T-helper 17 cell (primary cell): ENCODE data around the gene FBXW2. TPM values are rescaled to one million over a fixed set of nuclear protein-coding genes. Genes with fewer than 3 reads are reported as not detected.
"Not testable (repeated sequence)": the region's sequence is repeated elsewhere in the genome, so short reads cannot be mapped to it uniquely, and the experiment has no call there.

Experiments used
- ATAC-seq: fragments of 150-1000 bp; cut with Tn5 transposase; 2 replicates; pipeline ENCODE4 v1.10.0; 2021; ENCODE audit warnings: mild to moderate bottlenecking, moderate library complexity
- DNase-seq, 3 donors: peaks; one replicate each; pipeline versions ENCODE4 v3.0.0 to v3.0.0-alpha.2; 2020 to 2021
- H3K9me3 ChIP-seq: one replicate; pipeline ENCODE4 v1.7.0; 2013; ENCODE audit warnings: low read length, mild to moderate bottlenecking; ENCODE audit not compliant: control insufficient read depth, poor library complexity, severe bottlenecking
- H3K27ac Mint-ChIP-seq: one replicate; pipeline ENCODE4 v1.8.0; 2022; ENCODE audit warnings: mild to moderate bottlenecking, moderate library complexity, mixed read lengths
- H3K27me3 Mint-ChIP-seq: one replicate; pipeline ENCODE4 v1.8.0; 2022; ENCODE audit warnings: mixed read lengths
- H3K36me3 Mint-ChIP-seq: one replicate; pipeline ENCODE4 v1.8.0; 2022; ENCODE audit warnings: low read depth, mixed read lengths
- H3K4me1 Mint-ChIP-seq: one replicate; pipeline ENCODE4 v1.8.0; 2022; ENCODE audit warnings: mild to moderate bottlenecking, mixed read lengths
- H3K4me3 Mint-ChIP-seq: one replicate; pipeline ENCODE4 v1.8.0; 2022; ENCODE audit warnings: mild to moderate bottlenecking, moderate library complexity, mixed read lengths
- total RNA-seq, 4 donors: library from RNA in 2 of 4; stranded (reverse) in 2 of 4; gene quantifications; one replicate each; pipeline ENCODE4 v1.2.3 and lab custom pipeline; 2022 to 2026

The FBXW2 gene
- total RNA-seq, 2 donors from 2014 or later, result 60.6 to 71.2 TPM

DNA sequence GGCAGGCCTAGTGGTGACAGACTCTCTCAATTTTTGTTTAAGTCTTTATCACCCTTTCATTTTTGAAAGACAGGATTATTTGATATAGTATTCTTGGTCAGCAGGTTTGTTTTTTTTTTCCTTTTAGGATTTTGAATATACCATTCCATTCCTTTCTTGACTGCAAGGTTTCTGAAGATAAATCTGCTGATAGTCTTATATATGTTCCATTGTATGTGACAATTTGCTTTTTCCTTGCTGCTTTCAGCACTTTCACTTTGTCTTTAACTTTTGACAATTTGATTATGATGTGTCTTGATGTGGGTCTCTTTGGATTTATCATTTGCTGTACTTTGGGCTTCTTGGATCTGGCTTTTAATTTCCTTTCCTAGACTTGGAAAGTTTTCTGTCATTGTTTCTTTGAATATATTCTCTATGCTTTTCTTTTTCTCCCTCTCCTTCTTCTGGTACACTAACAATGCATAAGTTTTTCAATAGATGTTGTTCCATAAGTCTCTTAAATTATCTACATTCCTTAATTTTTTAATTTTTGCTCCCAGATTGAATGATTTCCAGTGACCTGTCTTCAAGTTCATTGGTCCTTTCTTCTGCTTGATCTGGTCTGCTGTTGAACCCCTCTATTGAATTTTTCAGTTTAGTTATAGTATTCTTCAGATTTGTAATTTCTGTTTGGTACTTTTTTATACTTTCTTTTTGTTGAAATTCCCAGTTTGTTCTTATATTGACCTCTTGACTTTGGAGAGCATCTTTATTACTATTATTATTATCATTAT lies 14.6 kb upstream of the FBXW2 start:
- no peaks in the 10 kb centered on the region for H3K27me3 Mint-ChIP-seq
- no peak for ATAC-seq
- no peak for DNase-seq
- H3K36me3 Mint-ChIP-seq, result peaks cover 5% of the 10 kb centered on the region
- no peak overlapping the region for H3K4me3 Mint-ChIP-seq
- no peak overlapping the region for H3K27ac Mint-ChIP-seq
- peaks cover 3% of the 10 kb centered on the region for H3K9me3 ChIP-seq
- no peaks in the 10 kb centered on the region for H3K4me1 Mint-ChIP-seq

DNA sequence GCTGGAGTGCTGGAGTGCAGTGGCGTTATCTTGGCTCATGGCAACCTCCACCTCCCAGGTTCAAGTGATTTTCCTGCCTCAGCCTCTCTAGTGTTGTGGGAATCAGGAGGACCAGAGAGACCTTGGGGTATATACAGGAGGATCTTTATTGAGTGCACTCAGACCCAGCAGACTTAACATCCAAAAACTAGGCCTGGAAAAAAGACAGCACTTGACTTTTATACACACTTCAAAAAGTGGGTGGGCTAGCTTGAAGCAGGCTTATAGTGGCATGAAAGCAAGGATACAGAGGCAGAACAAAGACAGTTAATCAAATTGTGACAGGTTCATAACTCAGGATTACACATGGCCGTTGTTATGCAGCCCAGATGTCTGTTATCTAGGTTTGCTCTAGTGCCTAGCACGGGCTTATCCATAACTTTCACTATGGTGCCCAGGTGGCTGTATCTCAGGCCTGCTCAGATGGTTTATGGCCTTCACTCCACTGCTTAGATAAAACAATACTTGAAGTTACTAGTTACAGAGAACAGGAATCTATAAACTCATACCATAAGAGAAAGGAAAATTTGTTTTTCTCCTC lies 11.7 kb upstream of the FBXW2 start:
- not testable (repeated sequence) for H3K36me3 Mint-ChIP-seq

DNA sequence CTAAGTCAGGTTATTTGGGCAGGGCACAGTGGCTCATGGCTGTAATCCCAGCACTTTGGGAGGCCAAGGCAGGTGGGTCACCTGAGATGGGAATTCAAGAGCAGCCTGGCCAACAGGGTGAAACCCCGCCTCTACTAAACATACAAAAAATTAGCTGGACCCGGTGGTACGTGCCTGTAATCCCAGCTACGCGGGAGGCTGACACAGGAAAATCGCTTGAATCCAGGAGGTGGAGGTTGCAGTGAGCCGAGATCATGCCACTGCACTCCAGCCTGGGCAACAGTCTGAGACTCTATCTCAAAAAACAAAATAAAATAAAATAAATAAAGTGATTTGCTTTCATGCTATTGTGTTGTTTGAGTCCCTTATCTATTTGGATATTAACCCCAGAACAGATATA lies 8.2 kb upstream of the FBXW2 start:
- DNase-seq, result no peak
- no peak overlapping the region for H3K27ac Mint-ChIP-seq

More for the DNA sequence above, 11.7 kb upstream of the FBXW2 start:
- not testable (repeated sequence) for H3K27me3 Mint-ChIP-seq, H3K4me1 Mint-ChIP-seq, H3K9me3 ChIP-seq, DNase-seq, H3K4me3 Mint-ChIP-seq, H3K27ac Mint-ChIP-seq, ATAC-seq

DNA sequence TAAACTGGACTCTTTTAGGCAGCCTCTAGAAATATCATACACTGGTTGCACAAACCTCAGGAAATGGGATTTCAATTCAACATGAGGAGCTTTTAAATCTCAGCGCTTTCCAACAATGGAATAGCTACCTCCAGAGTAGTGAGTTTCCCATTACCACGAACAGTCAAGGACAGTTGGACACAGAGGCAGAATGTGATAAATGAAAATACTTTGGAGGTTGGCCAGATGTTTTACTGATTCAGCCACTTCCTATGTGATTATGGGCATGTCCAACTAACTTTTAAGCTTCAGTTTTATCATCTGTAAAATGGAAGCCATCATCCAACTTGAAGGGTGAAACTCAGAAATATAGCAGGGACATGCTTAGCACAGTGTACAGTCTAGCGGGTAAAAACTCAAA lies 2.1 kb downstream of the FBXW2 start:
- peaks cover 46% of the 10 kb centered on the region for H3K4me1 Mint-ChIP-seq
- ATAC-seq (no peak), DNase-seq (no peak)
- no peaks in the 10 kb centered on the region for H3K9me3 ChIP-seq
- H3K27ac Mint-ChIP-seq, result peak overlapping the region; percentile 92
- no peak overlapping the region for H3K4me3 Mint-ChIP-seq
- H3K27me3 Mint-ChIP-seq, result no peaks in the 10 kb centered on the region
- H3K36me3 Mint-ChIP-seq, result no peaks in the 10 kb centered on the region

More for the DNA sequence above, 8.2 kb upstream of the FBXW2 start:
- ATAC-seq, result no peak
- Mint-ChIP-seq H3K4me1 (peaks cover 3% of the 10 kb centered on the region), H3K4me3 (no peak overlapping the region), H3K27me3 (no peaks in the 10 kb centered on the region), H3K36me3 (peaks cover 5% of the 10 kb centered on the region)
- H3K9me3 ChIP-seq, result peaks cover 3% of the 10 kb centered on the region

DNA sequence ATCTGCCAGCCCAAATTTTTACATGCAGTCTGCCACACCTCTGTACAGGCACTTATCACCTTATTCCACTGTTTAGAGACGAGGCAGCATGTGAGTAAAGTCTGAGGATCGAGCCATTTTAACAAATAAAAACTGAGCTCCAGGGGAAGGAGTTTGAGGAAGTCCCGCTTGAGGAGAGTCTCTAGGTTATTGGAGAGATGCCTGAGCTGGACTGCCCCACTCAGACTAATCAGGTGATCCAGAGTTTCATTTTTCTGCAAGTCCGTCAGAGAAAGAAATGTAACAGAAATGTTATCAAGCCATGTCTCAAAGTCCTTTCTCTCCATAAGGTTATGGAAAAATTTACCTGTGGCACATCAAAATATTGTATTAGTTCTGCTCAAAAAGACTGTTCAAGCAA lies 5.3 kb downstream of the FBXW2 start:
- Mint-ChIP-seq H3K36me3 (no peaks in the 10 kb centered on the region), H3K27ac (no peak overlapping the region), H3K4me3 (no peak overlapping the region), H3K27me3 (no peaks in the 10 kb centered on the region), H3K4me1 (peaks cover 45% of the 10 kb centered on the region)
- no peak for ATAC-seq
- no peak for DNase-seq
- H3K9me3 ChIP-seq, result no peaks in the 10 kb centered on the region

DNA sequence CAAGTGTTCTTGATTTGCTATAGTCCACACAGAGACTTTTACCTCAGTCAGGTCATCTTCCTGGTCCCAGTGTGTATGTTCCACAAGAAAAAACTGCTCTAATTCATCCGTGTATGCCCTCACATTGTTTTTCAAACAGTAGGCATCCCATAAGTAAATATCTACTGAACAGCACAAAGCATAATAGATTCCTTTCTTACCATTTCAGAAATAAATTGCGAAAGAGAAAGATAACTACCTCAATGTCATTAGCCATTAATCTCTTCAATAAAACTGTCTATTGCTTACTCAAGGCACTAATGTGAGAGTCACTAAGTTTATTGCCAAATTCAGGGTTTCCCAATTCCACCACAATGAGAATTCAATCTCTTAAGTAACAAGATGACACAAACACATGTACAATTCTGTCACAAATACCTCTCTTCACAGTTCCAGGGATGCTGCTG lies 9.6 kb downstream of the FBXW2 start:
- DNase-seq, result no peak
- H3K9me3 ChIP-seq, result no peaks in the 10 kb centered on the region
- Mint-ChIP-seq H3K4me3 (no peak overlapping the region), H3K36me3 (no peaks in the 10 kb centered on the region), H3K27ac (peak overlapping the region; percentile 27), H3K4me1 (peaks cover 25% of the 10 kb centered on the region), H3K27me3 (no peaks in the 10 kb centered on the region)
- no peak for ATAC-seq

DNA sequence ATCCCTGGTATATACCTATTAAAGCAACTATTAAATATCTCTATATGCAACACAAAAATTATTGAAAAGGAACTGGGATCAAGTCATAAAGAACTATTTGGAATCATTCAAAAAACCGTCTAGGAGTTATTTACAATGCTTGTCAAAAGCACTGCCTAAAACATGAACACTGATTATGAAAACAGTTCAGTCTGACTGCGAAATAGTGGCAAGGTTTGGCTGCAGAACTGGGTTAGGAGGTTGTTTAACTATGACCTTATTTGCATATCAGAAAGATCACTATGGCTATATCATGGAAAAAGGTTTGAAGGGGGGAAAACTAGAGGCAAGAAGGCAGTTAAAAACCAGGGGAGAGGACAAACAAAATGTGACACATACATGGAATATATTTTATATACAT lies 12.0 kb downstream of the FBXW2 start:
- Mint-ChIP-seq H3K4me3 (no peak overlapping the region), H3K36me3 (peaks cover 9% of the 10 kb centered on the region), H3K27me3 (no peaks in the 10 kb centered on the region), H3K4me1 (peaks cover 16% of the 10 kb centered on the region), H3K27ac (peak overlapping the region; percentile 78)
- DNase-seq (no peak), ATAC-seq (no peak)
- H3K9me3 ChIP-seq, result no peaks in the 10 kb centered on the region

DNA sequence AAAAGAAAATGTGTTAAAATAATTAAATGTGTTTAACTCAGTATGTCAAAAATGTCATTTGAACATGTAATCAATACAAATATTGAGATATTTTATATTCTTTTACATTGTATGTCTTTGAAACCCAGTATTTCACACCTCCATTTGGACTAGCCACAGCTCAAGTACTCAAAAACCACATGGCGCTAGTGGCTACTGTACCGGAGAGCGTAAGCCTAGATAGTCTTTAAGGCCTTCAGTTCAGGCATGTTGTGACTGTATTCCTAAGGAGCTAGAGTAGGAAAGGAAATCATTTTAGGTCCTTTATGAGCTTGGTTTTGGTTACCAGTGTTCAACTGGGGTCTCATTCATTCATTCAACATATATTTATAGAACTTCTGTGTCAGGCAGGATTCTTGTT lies 12.8 kb downstream of the FBXW2 start:
- peak overlapping the region; percentile 78 for H3K27ac Mint-ChIP-seq
- H3K36me3 Mint-ChIP-seq, result peaks cover 9% of the 10 kb centered on the region
- peaks cover 14% of the 10 kb centered on the region for H3K4me1 Mint-ChIP-seq
- no peaks in the 10 kb centered on the region for H3K27me3 Mint-ChIP-seq
- DNase-seq (no peak), ATAC-seq (no peak)
- H3K4me3 Mint-ChIP-seq, result no peak overlapping the region
- no peaks in the 10 kb centered on the region for H3K9me3 ChIP-seq

DNA sequence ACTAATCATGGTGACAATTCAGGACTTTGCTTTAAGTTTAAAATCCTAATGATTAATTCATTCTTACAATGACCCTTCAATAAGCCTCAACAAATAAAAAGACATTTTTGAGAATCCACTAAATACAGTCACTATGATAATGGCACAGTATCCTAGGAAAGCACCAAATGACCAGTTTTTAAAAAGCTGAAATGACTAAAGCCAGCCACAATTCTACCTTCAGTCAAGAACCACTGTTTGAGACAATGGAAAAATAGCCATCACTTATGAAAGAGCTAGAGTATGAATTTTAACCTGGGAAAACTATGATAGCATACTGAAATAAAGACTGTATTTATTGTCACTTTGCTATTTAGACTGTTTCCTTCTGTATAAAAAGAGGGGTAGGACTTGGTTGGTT lies 14.0 kb downstream of the FBXW2 start:
- no peak for ATAC-seq
- H3K36me3 Mint-ChIP-seq, result peaks cover 12% of the 10 kb centered on the region
- H3K27me3 Mint-ChIP-seq, result no peaks in the 10 kb centered on the region

DNA sequence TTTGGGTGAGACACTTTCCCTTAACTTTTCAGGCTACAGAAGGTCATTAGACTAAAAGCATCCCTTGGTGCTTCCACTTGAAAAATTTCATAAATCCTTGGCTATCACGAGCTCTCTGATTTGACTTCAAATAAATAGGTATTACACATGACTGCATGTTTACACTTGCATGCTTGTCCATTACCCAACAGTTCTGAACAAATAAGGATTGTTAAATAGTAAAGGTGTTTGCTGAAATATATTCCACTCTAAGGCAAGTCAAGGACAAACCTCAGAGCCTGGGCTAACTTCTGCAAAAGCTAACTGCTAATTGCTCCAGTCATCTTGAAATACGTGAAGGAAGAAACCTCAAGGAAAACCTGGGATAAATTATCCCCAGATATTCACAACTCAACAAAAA lies 14.5 kb downstream of the FBXW2 start:
- Mint-ChIP-seq H3K4me3 (no peak overlapping the region), H3K4me1 (peaks cover 13% of the 10 kb centered on the region), H3K36me3 (peaks cover 12% of the 10 kb centered on the region), H3K27ac (peak overlapping the region; percentile 65), H3K27me3 (no peaks in the 10 kb centered on the region)
- H3K9me3 ChIP-seq, result no peaks in the 10 kb centered on the region
- ATAC-seq (no peak), DNase-seq (no peak)

More for the DNA sequence above, 14.0 kb downstream of the FBXW2 start:
- Mint-ChIP-seq H3K4me1 (peaks cover 17% of the 10 kb centered on the region), H3K27ac (peak overlapping the region; percentile 78), H3K4me3 (no peak overlapping the region)
- DNase-seq, result no peak
- H3K9me3 ChIP-seq, result no peaks in the 10 kb centered on the region

DNA sequence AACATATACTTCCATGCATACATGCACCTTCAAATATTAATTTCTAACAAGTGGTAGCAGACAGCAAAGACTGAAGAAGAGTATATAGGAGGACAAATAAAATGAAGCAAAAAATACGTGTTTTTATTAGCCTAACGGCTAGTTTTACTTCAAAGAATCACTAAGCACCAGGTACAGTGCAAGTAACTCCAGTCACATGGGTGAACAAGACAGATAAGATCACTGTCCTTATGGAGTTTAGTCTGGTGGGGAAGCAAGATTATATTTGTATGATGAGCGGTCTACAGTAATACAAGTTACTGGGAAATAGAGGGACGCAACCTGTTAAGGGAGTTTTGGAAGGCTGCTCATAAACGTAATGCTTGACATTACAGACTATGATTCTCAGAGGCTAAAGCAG lies 16.0 kb downstream of the FBXW2 start:
- ATAC-seq, result no peak

DNA sequence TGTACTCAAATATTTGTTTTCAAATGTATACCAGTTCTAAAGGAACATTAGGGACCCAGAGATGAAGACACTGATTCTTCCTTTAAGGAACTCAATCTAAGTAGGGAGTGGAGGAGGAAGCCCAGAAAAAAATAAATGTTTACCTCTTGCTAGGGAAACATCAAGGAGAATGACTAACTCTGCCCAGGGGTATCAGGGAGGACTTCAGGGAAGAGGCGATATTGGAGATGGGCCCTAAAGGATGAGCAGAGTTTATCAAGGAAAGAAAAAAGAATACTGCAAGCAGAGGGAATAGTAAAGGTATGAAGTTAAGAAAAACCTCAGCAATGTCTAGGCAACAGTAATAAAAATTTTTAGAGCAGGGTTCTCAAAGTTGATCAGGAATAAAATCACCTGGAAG lies 16.4 kb downstream of the FBXW2 start:
- Mint-ChIP-seq H3K27ac (peak overlapping the region; percentile 65), H3K36me3 (peaks cover 12% of the 10 kb centered on the region)
- no peak for ATAC-seq

More for the DNA sequence above, 16.0 kb downstream of the FBXW2 start:
- no peak for DNase-seq
- Mint-ChIP-seq H3K36me3 (peaks cover 12% of the 10 kb centered on the region), H3K4me1 (peaks cover 11% of the 10 kb centered on the region), H3K4me3 (no peak overlapping the region), H3K27ac (peak overlapping the region; percentile 65), H3K27me3 (no peaks in the 10 kb centered on the region)
- no peaks in the 10 kb centered on the region for H3K9me3 ChIP-seq

DNA sequence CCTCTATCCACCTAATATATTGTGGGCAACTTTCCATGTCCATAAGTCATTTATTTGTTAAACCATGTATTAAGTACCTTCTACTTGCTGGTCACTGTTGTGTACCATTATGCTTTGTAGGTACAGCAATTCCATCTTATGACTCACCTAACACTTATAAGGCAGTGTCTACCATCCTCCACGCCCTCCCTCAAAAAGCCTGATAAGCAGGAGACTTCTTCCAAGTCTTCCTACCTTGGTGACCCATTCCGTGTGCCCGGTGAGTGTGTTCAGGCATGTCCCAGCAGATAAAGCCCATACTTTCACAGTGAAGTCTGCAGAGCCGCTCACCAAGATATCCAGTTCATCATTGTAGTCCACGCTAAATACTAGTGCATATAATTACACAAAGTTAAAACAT lies 17.4 kb downstream of the FBXW2 start:
- DNase-seq, result no peak
- H3K9me3 ChIP-seq, result no peaks in the 10 kb centered on the region
- Mint-ChIP-seq H3K27me3 (no peaks in the 10 kb centered on the region), H3K4me1 (peaks cover 8% of the 10 kb centered on the region), H3K36me3 (peaks cover 14% of the 10 kb centered on the region), H3K4me3 (no peak overlapping the region), H3K27ac (peak overlapping the region; percentile 54)
- no peak for ATAC-seq

More for the DNA sequence above, 16.4 kb downstream of the FBXW2 start:
- Mint-ChIP-seq H3K27me3 (no peaks in the 10 kb centered on the region), H3K4me1 (peaks cover 11% of the 10 kb centered on the region), H3K4me3 (no peak overlapping the region)
- no peaks in the 10 kb centered on the region for H3K9me3 ChIP-seq
- DNase-seq, result no peak

DNA sequence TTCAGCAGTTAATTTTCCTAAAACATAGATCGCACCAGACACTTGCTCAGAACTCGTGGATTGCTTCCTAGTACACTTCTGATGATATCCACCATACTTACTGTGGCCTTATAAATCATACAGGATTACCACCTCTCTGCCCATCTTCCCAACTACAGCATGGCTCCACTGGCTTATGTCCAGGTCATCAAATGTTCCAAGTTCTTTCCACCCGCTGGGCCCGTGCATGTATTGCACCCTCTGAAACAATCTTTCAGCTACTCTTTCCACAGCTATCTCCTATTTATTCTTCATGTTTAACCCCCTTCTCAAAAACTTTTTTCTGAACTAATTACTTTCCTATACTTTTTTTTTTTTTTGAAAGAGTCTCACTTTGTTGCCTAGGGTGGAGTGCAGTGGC lies 18.5 kb downstream of the FBXW2 start:
- Mint-ChIP-seq H3K4me1 (peaks cover 8% of the 10 kb centered on the region), H3K4me3 (no peak overlapping the region), H3K27me3 (no peaks in the 10 kb centered on the region), H3K36me3 (peaks cover 14% of the 10 kb centered on the region), H3K27ac (no peak overlapping the region)
- DNase-seq, result no peak
- H3K9me3 ChIP-seq, result no peaks in the 10 kb centered on the region
- ATAC-seq, result no peak
